NCI-H446 (cell line): ENCODE data around the gene ECSCR.

ENCODE experiments used
- DNase-seq, 2 experiments: peaks; one replicate each; lab custom pipeline; 2025; lab: John Stamatoyannopoulos, UW

The ECSCR gene

GRCh38 chr5:139473565-139473964, 11.0 kb upstream of the ECSCR start:
- DNase-seq: no peak

- no peak for DNase-seq
These were observed 10.6 kb upstream of the ECSCR start for GRCh38 chr5:139473105-139473504.

- no peak for DNase-seq
These were observed 10.0 kb upstream of the ECSCR start for GRCh38 chr5:139472386-139473030.

GRCh38 chr5:139470821-139471300, 8.3 kb upstream of the ECSCR start, which contains the start of gene SMIM33:
SMIM33 (plus strand) TSS chr5:139471004; CDS start chr5:139471122, 118 bp downstream.
- no peak for DNase-seq

GRCh38 chr5:139468421-139468931, 5.9 kb upstream of the ECSCR start:
- DNase-seq: no peak

GRCh38 chr5:139461698-139462097, 845 bp downstream of the ECSCR start:
- no peak for DNase-seq

- DNase-seq: no peak
These were observed 1.4 kb downstream of the ECSCR start for GRCh38 chr5:139461176-139461575.

GRCh38 chr5:139460455-139460854, 2.1 kb downstream of the ECSCR start:
- no peak for DNase-seq

GRCh38 chr5:139459451-139459934, 3.0 kb downstream of the ECSCR start:
- no peak for DNase-seq

GRCh38 chr5:139458580-139459407, 3.7 kb downstream of the ECSCR start:
- no peak for DNase-seq

GRCh38 chr5:139457653-139458306, 4.8 kb downstream of the ECSCR start:
- no peak for DNase-seq

GRCh38 chr5:139457241-139457640, 5.3 kb downstream of the ECSCR start:
- no peak for DNase-seq

- no peak for DNase-seq
These were observed 5.8 kb downstream of the ECSCR start for GRCh38 chr5:139456776-139457175.

GRCh38 chr5:139454568-139455290, 7.8 kb downstream of the ECSCR start:
- no peak for DNase-seq

- DNase-seq: no peak
These were observed 8.6 kb downstream of the ECSCR start for GRCh38 chr5:139453683-139454567.

GRCh38 chr5:139451878-139452660, 10.5 kb downstream of the ECSCR start:
- DNase-seq: no peak

GRCh38 chr5:139451176-139451575, 11.4 kb downstream of the ECSCR start:
- DNase-seq: no peak

- DNase-seq: no peak
These were observed 15.4 kb downstream of the ECSCR start for GRCh38 chr5:139446956-139447779.
